Natural killer cell (primary cell): ENCODE measurements around the gene CHTF18. TPM values are rescaled to one million over a fixed set of nuclear protein-coding genes. Genes with fewer than 3 reads are reported as not detected.
A peak's percentile ranks its signal among the peaks of the same experiment; 100 is the strongest.

Experiments used
- ATAC-seq, 3 donors: fragments of 150-1000 bp in 2 of 3; fragments of 200-7000 bp in 1 of 3; cut with Tn5 transposase; 1 replicate in 1 of 3; 2 replicates in 2 of 3; pipeline ENCODE4 v1.10.0; 2021; ENCODE audit warnings: mild to moderate bottlenecking in 2 of 3, moderate library complexity in 2 of 3
- DNase-seq, 2 donors: peaks; one replicate each; pipeline versions ENCODE4 v3.0.0 to v3.0.0-alpha.2; 2013 to 2021; ENCODE audit warnings: mixed read lengths in 1 of 2
- H3K27ac ChIP-seq: one replicate; pipeline ENCODE4 v1.5.1; 2013; ENCODE audit warnings: mild to moderate bottlenecking, low read length
- H3K27me3 ChIP-seq: one replicate; pipeline ENCODE4 v1.6.1; 2013; ENCODE audit warnings: low read length; ENCODE audit not compliant: control insufficient read depth, insufficient read depth
- H3K36me3 ChIP-seq: one replicate; pipeline ENCODE4 v1.6.1; 2013; ENCODE audit warnings: low read length; ENCODE audit not compliant: control insufficient read depth, insufficient read depth
- H3K4me1 ChIP-seq: one replicate; pipeline ENCODE4 v1.6.1; 2013; ENCODE audit warnings: low read length; ENCODE audit not compliant: control insufficient read depth, insufficient read depth
- H3K4me3 ChIP-seq: one replicate; pipeline ENCODE4 v1.5.1; 2013; ENCODE audit warnings: low read length
- H3K9me3 ChIP-seq: one replicate; pipeline ENCODE4 v1.6.1; 2013; ENCODE audit warnings: low read length; ENCODE audit not compliant: control insufficient read depth, insufficient read depth
- H3K27ac Mint-ChIP-seq, 2 donors: one replicate each; pipeline ENCODE4 v1.8.0; 2022; ENCODE audit warnings: mild to moderate bottlenecking in 2 of 2, mixed read lengths in 2 of 2, moderate library complexity in 1 of 2
- H3K27me3 Mint-ChIP-seq, 2 donors: one replicate each; pipeline ENCODE4 v1.8.0; 2022; ENCODE audit warnings: low read depth in 2 of 2, mixed read lengths in 2 of 2
- H3K36me3 Mint-ChIP-seq: one replicate; pipeline ENCODE4 v1.8.0; 2022; ENCODE audit warnings: mixed read lengths
- H3K4me1 Mint-ChIP-seq, 2 donors: one replicate each; pipeline ENCODE4 v1.8.0; 2022; ENCODE audit warnings: mixed read lengths in 2 of 2
- H3K4me3 Mint-ChIP-seq: one replicate; pipeline ENCODE4 v1.8.0; 2022; ENCODE audit warnings: mild to moderate bottlenecking, moderate library complexity, mixed read lengths
- H3K9me3 Mint-ChIP-seq, 2 donors: one replicate each; pipeline ENCODE4 v1.8.0; 2022; ENCODE audit warnings: mixed read lengths in 2 of 2
- CTCF ChIP-seq: fragments of 200-600 bp; IDR thresholded peaks from one replicate; pipeline ENCODE4 v1.8.0; 2022; ENCODE audit warnings: antibody characterized with exemption
- WGBS: methylation state at CpG from one replicate; pipeline ENCODE4 v1.1.7; 2013; ENCODE audit warnings: missing lambda C conversion rate; ENCODE audit not compliant: insufficient coverage; 5-methylcytosine and 5-hydroxymethylcytosine counted together
- intact Hi-C: fragments of 100-400 bp; cut with micrococcal nuclease; formaldehyde crosslinking; loops from one replicate; pipeline ENCODE4 v1.14.2; 2022
- total RNA-seq, 4 donors: library from RNA; stranded (reverse); fragments of 120-200 nt in 1 of 4; gene quantifications; one replicate each; pipeline versions ENCODE4 v1.2.3 to v1.2.4, GENCODE V29; 2013 to 2022

CHTF18 gene
- total RNA-seq, result 10 to 100 TPM; 26.7 to 52.4 (median 40.5) TPM
- total RNA-seq (2013), result 15.9 TPM

- no peaks in the 10 kb centered on the region for H3K27me3 Mint-ChIP-seq
- Histone ChIP-seq H3K4me1 (peaks cover 29% of the 10 kb centered on the region), H3K9me3 (no peaks in the 10 kb centered on the region), H3K4me3 (peak within 1 kb of the TSS; percentile 84), H3K27ac (peak within 1 kb of the TSS; percentile 30), H3K27me3 (no peaks in the 10 kb centered on the region), H3K36me3 (peaks cover 5% of the 10 kb centered on the region)
- intact Hi-C loops, result loop anchor here (1.0 kb wide), 1 partner anchor 19 kb away; no protein-coding TSS in a partner anchor
- H3K4me1 Mint-ChIP-seq, result peaks cover 0 to 9% of the 10 kb centered on the region in 2 donors
- H3K27ac Mint-ChIP-seq, result peak within 1 kb of the TSS; percentile 38 to 71
- no peak for TF ChIP-seq CTCF
- H3K9me3 Mint-ChIP-seq, result no peaks in the 10 kb centered on the region
- no peaks in the 10 kb centered on the region for H3K36me3 Mint-ChIP-seq
- peak; percentile 96 to 98 (median 97) for ATAC-seq
- WGBS, result under 1% methylated on average over 97 of the region's 97 CpGs
- H3K4me3 Mint-ChIP-seq, result peak within 1 kb of the TSS; percentile 86
- peak; percentile 95 to 96 for DNase-seq
Measured at GRCh38 chr16:788399-789126, at the start of gene CHTF18. Gene CHTF18 (plus strand): TSS chr16:788620. CDS start chr16:788685, 65 bp downstream.

- intact Hi-C loops, result loop anchor here (2.0 kb wide), 1 partner anchor 25 kb away; the partner anchor contains the start of gene METRN
- Histone ChIP-seq H3K4me3 (peak overlapping the region; percentile 82), H3K4me1 (peaks cover 16% of the 10 kb centered on the region), H3K36me3 (peaks cover 14% of the 10 kb centered on the region), H3K27ac (peak overlapping the region; percentile 74), H3K27me3 (no peaks in the 10 kb centered on the region), H3K9me3 (no peaks in the 10 kb centered on the region)
- no peaks in the 10 kb centered on the region for H3K27me3 Mint-ChIP-seq
- H3K4me1 Mint-ChIP-seq, result no peaks in the 10 kb centered on the region
- DNase-seq (no peak), ATAC-seq (no peak)
- no peaks in the 10 kb centered on the region for H3K36me3 Mint-ChIP-seq
- 58% methylated on average over 38 of the region's 38 CpGs for WGBS
- H3K9me3 Mint-ChIP-seq, result no peaks in the 10 kb centered on the region
- H3K27ac Mint-ChIP-seq, result peak overlapping the region in 1 of 2 donors; percentile 46
- peak overlapping the region; percentile 84 for H3K4me3 Mint-ChIP-seq
- TF ChIP-seq CTCF, result no peak
Measured at GRCh38 chr16:739560-740458, 48.6 kb upstream of the CHTF18 start.

- ATAC-seq (peak; percentile 11 to 15 (median 13)), DNase-seq (no peak)
- H3K9me3 ChIP-seq, result no peaks in the 10 kb centered on the region
- peak overlapping the region; percentile 74 for H3K27ac ChIP-seq
- no peak for TF ChIP-seq CTCF
- H3K9me3 Mint-ChIP-seq, result no peaks in the 10 kb centered on the region
- peaks cover 16% of the 10 kb centered on the region for H3K4me1 ChIP-seq
- intact Hi-C loops, result loop anchor here (2.0 kb wide), 1 partner anchor 26 kb away; the partner anchor contains the start of gene METRN
- WGBS, result under 1% methylated on average over 22 of the region's 22 CpGs
- peaks cover 11% of the 10 kb centered on the region for H3K36me3 ChIP-seq
- peak overlapping the region; percentile 84 for H3K4me3 Mint-ChIP-seq
- no peaks in the 10 kb centered on the region for H3K36me3 Mint-ChIP-seq
- H3K4me1 Mint-ChIP-seq, result no peaks in the 10 kb centered on the region
- H3K27me3 ChIP-seq, result no peaks in the 10 kb centered on the region
- H3K27ac Mint-ChIP-seq, result peak overlapping the region in 1 of 2 donors; percentile 71
- H3K4me3 ChIP-seq, result peak overlapping the region; percentile 82
- no peaks in the 10 kb centered on the region for H3K27me3 Mint-ChIP-seq
Measured at GRCh38 chr16:740459-740763, 48.0 kb upstream of the CHTF18 start.
